ENCODE data around the gene RPS6KB2.
"Not testable (repeated sequence)": the region's sequence is repeated elsewhere in the genome, so short reads cannot be mapped to it uniquely, and the experiment has no call there.

Gene RPS6KB2

GRCh38 chr11:67464411-67465188, 36.3 kb downstream of the RPS6KB2 start:
- in situ Hi-C loops (cut with MboI; ENCODE audit: low sequenced_read_pairs): no loop called here

- in situ Hi-C loops (cut with MboI; ENCODE audit: low sequenced_read_pairs): no loop called here
Observed at GRCh38 chr11:67465189-67465510, 36.9 kb downstream of the RPS6KB2 start.

- in situ Hi-C loops (cut with MboI; ENCODE audit: low sequenced_read_pairs): not testable (repeated sequence)
Observed at GRCh38 chr11:67465530-67465929, 37.2 kb downstream of the RPS6KB2 start.

GRCh38 chr11:67466367-67466766, 38.1 kb downstream of the RPS6KB2 start:
- in situ Hi-C loops (cut with MboI; ENCODE audit: low sequenced_read_pairs): no loop called here

- in situ Hi-C loops (cut with MboI; ENCODE audit: low sequenced_read_pairs): no loop called here
Observed at GRCh38 chr11:67466962-67467771, 38.9 kb downstream of the RPS6KB2 start.

GRCh38 chr11:67468056-67468455, 39.8 kb downstream of the RPS6KB2 start:
- in situ Hi-C loops (cut with MboI; ENCODE audit: low sequenced_read_pairs): no loop called here

GRCh38 chr11:67468456-67468758, 40.1 kb downstream of the RPS6KB2 start:
- in situ Hi-C loops (cut with MboI; ENCODE audit: low sequenced_read_pairs): no loop called here

GRCh38 chr11:67468759-67469507, 40.6 kb downstream of the RPS6KB2 start, which contains the start of gene TMEM134:
TMEM134 (minus strand) TSS chr11:67469251; CDS start chr11:67469192, 59 bp downstream.
- in situ Hi-C loops (cut with MboI; ENCODE audit: low sequenced_read_pairs): no loop called here

- in situ Hi-C loops (cut with MboI; ENCODE audit: low sequenced_read_pairs): no loop called here
Observed at GRCh38 chr11:67469508-67469811, 41.2 kb downstream of the RPS6KB2 start.

- in situ Hi-C loops (cut with MboI; ENCODE audit: low sequenced_read_pairs): no loop called here
Observed at GRCh38 chr11:67470337-67471002, 42.2 kb downstream of the RPS6KB2 start.

GRCh38 chr11:67472882-67473281, 44.6 kb downstream of the RPS6KB2 start:
- in situ Hi-C loops (cut with MboI; ENCODE audit: low sequenced_read_pairs): no loop called here

- in situ Hi-C loops (cut with MboI; ENCODE audit: low sequenced_read_pairs): not testable (repeated sequence)
Observed at GRCh38 chr11:67476692-67477091, 48.4 kb downstream of the RPS6KB2 start.

- in situ Hi-C loops (cut with MboI; ENCODE audit: low sequenced_read_pairs): not testable (repeated sequence)
Observed at GRCh38 chr11:67477344-67478050, 49.2 kb downstream of the RPS6KB2 start.

- in situ Hi-C loops (cut with MboI; ENCODE audit: low sequenced_read_pairs): no loop called here
Observed at GRCh38 chr11:67482275-67482826, 54.1 kb downstream of the RPS6KB2 start.

- in situ Hi-C loops (cut with MboI; ENCODE audit: low sequenced_read_pairs): no loop called here
Observed at GRCh38 chr11:67482827-67483798, 54.8 kb downstream of the RPS6KB2 start, which contains the start of gene AIP. AIP (plus strand) TSS chr11:67483026; CDS start chr11:67483159, 133 bp downstream.

GRCh38 chr11:67483831-67484665, 55.8 kb downstream of the RPS6KB2 start:
- in situ Hi-C loops (cut with MboI; ENCODE audit: low sequenced_read_pairs): no loop called here

GRCh38 chr11:67484847-67485311, 56.6 kb downstream of the RPS6KB2 start:
- in situ Hi-C loops (cut with MboI; ENCODE audit: low sequenced_read_pairs): no loop called here
